ENCODE data around the gene C1orf167. TPM values are rescaled to one million over a fixed set of nuclear protein-coding genes. Genes with fewer than 3 reads are reported as not detected.

Gene C1orf167
- total RNA-seq, 2 donors from 2014 or later, result not detected

DNA sequence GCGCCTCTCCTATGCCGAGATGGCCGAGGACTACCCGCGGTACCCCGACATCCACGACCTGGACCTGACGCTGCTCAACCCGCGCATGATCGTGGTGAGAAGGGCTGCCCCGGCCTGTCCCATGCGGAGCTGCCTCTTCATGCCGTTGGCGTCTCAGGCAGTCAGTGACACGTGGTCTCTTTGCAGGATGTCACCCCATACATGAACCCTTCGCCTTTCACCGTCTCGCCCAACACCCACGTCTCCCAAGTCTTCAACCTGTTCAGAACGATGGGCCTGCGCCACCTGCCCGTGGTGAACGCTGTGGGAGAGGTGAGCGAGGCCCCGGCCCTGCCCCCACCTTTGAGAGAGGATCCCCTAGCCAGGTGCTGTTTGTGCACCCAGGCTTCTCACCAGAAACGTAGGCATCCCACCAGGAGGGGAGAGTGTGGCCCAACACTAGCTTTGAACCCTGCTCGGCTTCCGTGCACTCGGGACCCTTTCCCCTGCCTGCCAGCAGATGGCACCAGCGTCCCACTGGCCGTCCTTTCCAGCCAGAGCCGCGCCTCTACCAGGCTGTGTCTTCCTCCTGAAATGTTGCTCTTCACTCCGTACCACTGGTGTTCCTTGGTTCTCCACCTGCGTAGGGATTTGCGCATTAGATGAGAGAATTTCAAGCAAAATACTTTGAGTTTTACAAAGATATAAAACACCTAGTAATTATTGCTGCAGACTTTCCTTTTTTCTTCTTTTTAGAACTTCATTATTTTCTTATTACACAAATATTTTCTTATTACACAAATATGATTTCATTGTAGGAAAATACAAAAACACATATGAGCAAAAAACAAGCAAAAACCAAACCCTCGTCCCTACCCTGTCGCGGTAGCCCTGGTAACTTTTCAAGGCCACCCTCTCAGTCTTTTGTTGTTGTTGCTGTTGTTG lies 76.6 kb downstream of the C1orf167 start:
- intact Hi-C loops (cut with DNase I, micrococcal nuclease), result loop anchor here in 1 of 2 donors (10.0 kb wide), 2 partner anchors 56 to 126 kb away; no protein-coding TSS in a partner anchor
- ATAC-seq, result peak; percentile 91
- peak; percentile 43 to 75 for DNase-seq

Other genes with a start within 250 kb of the C1orf167 start
- gene FBXO2, start 107.8 kb upstream of the C1orf167 start, total RNA-seq, result 1 to 10 TPM in 1 of 2 donors, under 1 TPM in 1; 0.55 to 1.4 TPM
- gene FBXO44, start 107.3 kb upstream of the C1orf167 start, total RNA-seq, result 1 to 10 TPM; 4.0 to 8.1 TPM
- gene FBXO6, start 98.0 kb upstream of the C1orf167 start, total RNA-seq, result 1 to 10 TPM; 6.8 to 8.1 TPM
- 1 to 10 TPM; 7.0 to 7.4 TPM for gene MAD2L2, start 81.0 kb upstream of the C1orf167 start, total RNA-seq
- gene DRAXIN, start 70.5 kb upstream of the C1orf167 start, total RNA-seq, result under 1 TPM; 0.06 to 0.11 TPM
- 10 to 100 TPM; 12.3 to 16.7 TPM for gene AGTRAP, start 26.1 kb upstream of the C1orf167 start, total RNA-seq
- 10 to 100 TPM; 44.8 to 48.2 TPM for gene MTHFR, start 43.8 kb downstream of the C1orf167 start, total RNA-seq
- gene CLCN6, start 44.0 kb downstream of the C1orf167 start, total RNA-seq, result 10 to 100 TPM; 14.6 to 20.4 TPM
- gene NPPA, start 85.6 kb downstream of the C1orf167 start, total RNA-seq, result not detected
- not detected for gene NPPB, start 96.8 kb downstream of the C1orf167 start, total RNA-seq
- 100 to 1,000 TPM; 105 to 120 TPM for gene KIAA2013, start 164.2 kb downstream of the C1orf167 start, total RNA-seq
- 10 to 100 TPM; 36.4 to 49.8 TPM for gene PLOD1, start 172.5 kb downstream of the C1orf167 start, total RNA-seq
- 10 to 100 TPM; 93.9 to 99.6 TPM for gene MFN2, start 218.3 kb downstream of the C1orf167 start, total RNA-seq

All from left colon (tissue), 2 donors.